Natural killer cell (primary cell): ENCODE measurements around the gene NUTF2. TPM values are rescaled to one million over a fixed set of nuclear protein-coding genes. Genes with fewer than 3 reads are reported as not detected.

ENCODE experiments used
- ATAC-seq, 3 donors: fragments of 150-1000 bp in 2 of 3; fragments of 200-7000 bp in 1 of 3; cut with Tn5 transposase; 1 replicate in 1 of 3; 2 replicates in 2 of 3; pipeline ENCODE4 v1.10.0; 2021; ENCODE audit warnings: mild to moderate bottlenecking in 2 of 3, moderate library complexity in 2 of 3
- DNase-seq, 2 donors: peaks; one replicate each; pipeline versions ENCODE4 v3.0.0 to v3.0.0-alpha.2; 2013 to 2021; ENCODE audit warnings: mixed read lengths in 1 of 2
- H3K27ac ChIP-seq: one replicate; pipeline ENCODE4 v1.5.1; 2013; ENCODE audit warnings: mild to moderate bottlenecking, low read length
- H3K27me3 ChIP-seq: one replicate; pipeline ENCODE4 v1.6.1; 2013; ENCODE audit warnings: low read length; ENCODE audit not compliant: control insufficient read depth, insufficient read depth
- H3K36me3 ChIP-seq: one replicate; pipeline ENCODE4 v1.6.1; 2013; ENCODE audit warnings: low read length; ENCODE audit not compliant: control insufficient read depth, insufficient read depth
- H3K4me1 ChIP-seq: one replicate; pipeline ENCODE4 v1.6.1; 2013; ENCODE audit warnings: low read length; ENCODE audit not compliant: control insufficient read depth, insufficient read depth
- H3K4me3 ChIP-seq: one replicate; pipeline ENCODE4 v1.5.1; 2013; ENCODE audit warnings: low read length
- H3K9me3 ChIP-seq: one replicate; pipeline ENCODE4 v1.6.1; 2013; ENCODE audit warnings: low read length; ENCODE audit not compliant: control insufficient read depth, insufficient read depth
- H3K27ac Mint-ChIP-seq, 2 donors: one replicate each; pipeline ENCODE4 v1.8.0; 2022; ENCODE audit warnings: mild to moderate bottlenecking in 2 of 2, mixed read lengths in 2 of 2, moderate library complexity in 1 of 2
- H3K27me3 Mint-ChIP-seq, 2 donors: one replicate each; pipeline ENCODE4 v1.8.0; 2022; ENCODE audit warnings: low read depth in 2 of 2, mixed read lengths in 2 of 2
- H3K36me3 Mint-ChIP-seq: one replicate; pipeline ENCODE4 v1.8.0; 2022; ENCODE audit warnings: mixed read lengths
- H3K4me1 Mint-ChIP-seq, 2 donors: one replicate each; pipeline ENCODE4 v1.8.0; 2022; ENCODE audit warnings: mixed read lengths in 2 of 2
- H3K4me3 Mint-ChIP-seq: one replicate; pipeline ENCODE4 v1.8.0; 2022; ENCODE audit warnings: mild to moderate bottlenecking, moderate library complexity, mixed read lengths
- H3K9me3 Mint-ChIP-seq, 2 donors: one replicate each; pipeline ENCODE4 v1.8.0; 2022; ENCODE audit warnings: mixed read lengths in 2 of 2
- WGBS: methylation state at CpG from one replicate; pipeline ENCODE4 v1.1.7; 2013; ENCODE audit warnings: missing lambda C conversion rate; ENCODE audit not compliant: insufficient coverage; 5-methylcytosine and 5-hydroxymethylcytosine counted together
- intact Hi-C: fragments of 100-400 bp; cut with micrococcal nuclease; formaldehyde crosslinking; loops from one replicate; pipeline ENCODE4 v1.14.2; 2022
- total RNA-seq, 4 donors: library from RNA; stranded (reverse); fragments of 120-200 nt in 1 of 4; gene quantifications; one replicate each; pipeline versions ENCODE4 v1.2.3 to v1.2.4, GENCODE V29; 2013 to 2022
- TF ChIP-seq, protein P1 (sequence below): fragments of 200-600 bp; IDR thresholded peaks from one replicate; pipeline ENCODE4 v1.8.0; 2022; ENCODE audit warnings: antibody characterized with exemption

The NUTF2 gene
- total RNA-seq, 3 donors from 2014 or later (not counting 1 experiment from before 2014, with no cell fraction given) = 43.2 to 47.1 (median 43.3) TPM

DNA sequence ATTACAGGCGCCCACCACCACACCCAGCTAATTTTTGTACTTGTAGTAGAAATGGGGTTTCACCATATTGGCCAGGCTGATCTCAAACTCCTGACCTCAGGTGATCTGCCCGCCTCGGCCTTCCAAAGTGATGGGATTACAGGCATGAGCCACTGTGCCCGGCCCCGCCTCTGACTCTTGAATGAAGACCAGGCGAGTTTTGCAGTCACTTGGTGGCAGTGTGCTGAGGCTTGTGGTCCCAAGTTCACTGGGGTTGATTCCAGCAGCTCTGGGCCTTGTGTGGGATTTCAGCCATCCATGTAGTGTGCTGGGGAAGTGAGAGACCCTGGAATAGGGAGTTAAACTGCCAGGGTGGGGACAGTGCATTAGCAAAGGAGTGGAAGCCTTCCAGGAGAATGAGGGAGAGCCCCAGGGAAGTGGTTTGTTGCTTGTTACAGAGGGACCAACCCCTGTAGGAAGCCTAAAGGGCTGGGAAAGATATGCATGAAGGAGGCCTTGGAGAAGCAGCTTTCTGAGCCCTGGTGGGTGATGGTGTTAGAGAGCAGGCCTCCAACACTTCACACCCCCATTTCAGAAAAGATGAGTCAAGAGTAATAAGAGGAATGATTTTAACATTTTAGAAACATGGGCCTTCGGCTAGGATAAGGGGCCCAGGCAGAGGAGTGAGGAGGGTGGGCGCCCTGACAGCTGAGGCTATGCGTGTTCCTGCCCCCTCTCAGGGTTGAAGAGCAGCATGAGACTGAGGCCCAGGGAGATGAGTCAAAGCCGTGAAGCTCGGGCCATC is 60.9 kb downstream of the NUTF2 start:
- Histone ChIP-seq H3K9me3 (no peaks in the 10 kb centered on the region), H3K4me3 (no peak overlapping the region), H3K4me1 (no peaks in the 10 kb centered on the region), H3K27ac (no peak overlapping the region), H3K27me3 (no peaks in the 10 kb centered on the region), H3K36me3 (peaks cover 16% of the 10 kb centered on the region)
- intact Hi-C loops = no loop called here
- Mint-ChIP-seq H3K36me3 (no peaks in the 10 kb centered on the region), H3K27me3 (no peaks in the 10 kb centered on the region), H3K9me3 (no peaks in the 10 kb centered on the region), H3K4me1 (peaks cover 4 to 16% of the 10 kb centered on the region in 2 donors), H3K27ac (no peak overlapping the region), H3K4me3 (no peak overlapping the region)
- no peak for DNase-seq
- no peak for ATAC-seq
- 96% methylated on average over 10 of the region's 11 CpGs for WGBS
- TF ChIP-seq, protein P1, sequence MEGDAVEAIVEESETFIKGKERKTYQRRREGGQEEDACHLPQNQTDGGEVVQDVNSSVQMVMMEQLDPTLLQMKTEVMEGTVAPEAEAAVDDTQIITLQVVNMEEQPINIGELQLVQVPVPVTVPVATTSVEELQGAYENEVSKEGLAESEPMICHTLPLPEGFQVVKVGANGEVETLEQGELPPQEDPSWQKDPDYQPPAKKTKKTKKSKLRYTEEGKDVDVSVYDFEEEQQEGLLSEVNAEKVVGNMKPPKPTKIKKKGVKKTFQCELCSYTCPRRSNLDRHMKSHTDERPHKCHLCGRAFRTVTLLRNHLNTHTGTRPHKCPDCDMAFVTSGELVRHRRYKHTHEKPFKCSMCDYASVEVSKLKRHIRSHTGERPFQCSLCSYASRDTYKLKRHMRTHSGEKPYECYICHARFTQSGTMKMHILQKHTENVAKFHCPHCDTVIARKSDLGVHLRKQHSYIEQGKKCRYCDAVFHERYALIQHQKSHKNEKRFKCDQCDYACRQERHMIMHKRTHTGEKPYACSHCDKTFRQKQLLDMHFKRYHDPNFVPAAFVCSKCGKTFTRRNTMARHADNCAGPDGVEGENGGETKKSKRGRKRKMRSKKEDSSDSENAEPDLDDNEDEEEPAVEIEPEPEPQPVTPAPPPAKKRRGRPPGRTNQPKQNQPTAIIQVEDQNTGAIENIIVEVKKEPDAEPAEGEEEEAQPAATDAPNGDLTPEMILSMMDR = no peak

DNA sequence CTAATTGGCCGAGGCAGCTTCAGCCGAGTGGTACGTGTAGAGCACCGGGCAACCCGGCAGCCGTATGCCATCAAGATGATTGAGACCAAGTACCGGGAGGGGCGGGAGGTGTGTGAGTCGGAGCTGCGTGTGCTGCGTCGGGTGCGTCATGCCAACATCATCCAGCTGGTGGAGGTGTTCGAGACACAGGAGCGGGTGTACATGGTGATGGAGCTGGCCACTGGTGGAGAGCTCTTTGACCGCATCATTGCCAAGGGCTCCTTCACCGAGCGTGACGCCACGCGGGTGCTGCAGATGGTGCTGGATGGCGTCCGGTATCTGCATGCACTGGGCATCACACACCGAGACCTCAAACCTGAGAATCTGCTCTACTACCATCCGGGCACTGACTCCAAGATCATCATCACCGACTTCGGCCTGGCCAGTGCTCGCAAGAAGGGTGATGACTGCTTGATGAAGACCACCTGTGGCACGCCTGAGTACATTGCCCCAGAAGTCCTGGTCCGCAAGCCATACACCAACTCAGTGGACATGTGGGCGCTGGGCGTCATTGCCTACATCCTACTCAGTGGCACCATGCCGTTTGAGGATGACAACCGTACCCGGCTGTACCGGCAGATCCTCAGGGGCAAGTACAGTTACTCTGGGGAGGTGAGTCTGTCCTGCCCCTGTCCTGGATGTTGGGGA is 62.5 kb downstream of the NUTF2 start:
- Mint-ChIP-seq H3K9me3 (no peaks in the 10 kb centered on the region), H3K4me1 (peaks cover 4 to 20% of the 10 kb centered on the region in 2 donors), H3K27ac (peak overlapping the region; percentile 21 to 64), H3K27me3 (no peaks in the 10 kb centered on the region), H3K4me3 (no peak overlapping the region), H3K36me3 (no peaks in the 10 kb centered on the region)
- peaks cover 13% of the 10 kb centered on the region for H3K36me3 ChIP-seq
- no peak overlapping the region for H3K4me3 ChIP-seq
- DNase-seq = no peak
- ATAC-seq = no peak
- H3K27me3 ChIP-seq = no peaks in the 10 kb centered on the region
- H3K4me1 ChIP-seq = no peaks in the 10 kb centered on the region
- no peaks in the 10 kb centered on the region for H3K9me3 ChIP-seq
- H3K27ac ChIP-seq = no peak overlapping the region
- intact Hi-C loops = no loop called here
- 98% methylated on average over 36 of the region's 36 CpGs for WGBS
- TF ChIP-seq, protein P1 = no peak

DNA sequence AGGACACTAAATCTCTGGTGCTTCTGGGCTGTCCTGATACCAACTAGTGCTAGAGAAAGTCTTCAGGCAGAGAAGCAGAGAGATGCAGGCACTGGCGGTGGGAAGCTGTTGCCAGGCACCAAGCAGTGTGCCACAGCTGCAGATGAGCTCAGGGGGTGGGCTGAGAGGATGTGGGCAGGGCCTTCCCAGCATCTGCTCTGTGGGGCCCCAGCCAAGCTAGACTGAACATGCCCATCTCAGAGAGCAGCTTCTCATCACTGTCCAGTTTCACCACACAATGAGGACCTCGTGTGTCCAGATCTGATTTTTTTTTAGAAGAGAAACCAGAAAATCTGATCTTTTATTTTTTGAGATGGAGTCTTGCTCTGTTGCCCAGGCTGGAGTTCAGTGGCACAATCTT is 63.4 kb downstream of the NUTF2 start:
- H3K27ac Mint-ChIP-seq = no peak overlapping the region
- intact Hi-C loops = no loop called here
- Histone ChIP-seq H3K4me1 (no peaks in the 10 kb centered on the region), H3K36me3 (peaks cover 13% of the 10 kb centered on the region), H3K27ac (no peak overlapping the region), H3K9me3 (no peaks in the 10 kb centered on the region), H3K4me3 (no peak overlapping the region), H3K27me3 (no peaks in the 10 kb centered on the region)
- no peaks in the 10 kb centered on the region for H3K27me3 Mint-ChIP-seq
- DNase-seq (no peak), ATAC-seq (no peak)
- 74% methylated on average over 2 of the region's 2 CpGs for whole genome bisulfite sequencing
- H3K36me3 Mint-ChIP-seq = no peaks in the 10 kb centered on the region
- no peak overlapping the region for H3K4me3 Mint-ChIP-seq
- H3K9me3 Mint-ChIP-seq = no peaks in the 10 kb centered on the region
- TF ChIP-seq, protein P1 = no peak
- peaks cover 4 to 17% of the 10 kb centered on the region in 2 donors for H3K4me1 Mint-ChIP-seq
